ENCODE measurements around the gene APBA2. TPM values are rescaled to one million over a fixed set of nuclear protein-coding genes. Genes with fewer than 3 reads are reported as not detected.

Gene APBA2
- total RNA-seq, 4 donors from 2014 or later: 1.3 to 7.0 (median 2.4) TPM

DNA sequence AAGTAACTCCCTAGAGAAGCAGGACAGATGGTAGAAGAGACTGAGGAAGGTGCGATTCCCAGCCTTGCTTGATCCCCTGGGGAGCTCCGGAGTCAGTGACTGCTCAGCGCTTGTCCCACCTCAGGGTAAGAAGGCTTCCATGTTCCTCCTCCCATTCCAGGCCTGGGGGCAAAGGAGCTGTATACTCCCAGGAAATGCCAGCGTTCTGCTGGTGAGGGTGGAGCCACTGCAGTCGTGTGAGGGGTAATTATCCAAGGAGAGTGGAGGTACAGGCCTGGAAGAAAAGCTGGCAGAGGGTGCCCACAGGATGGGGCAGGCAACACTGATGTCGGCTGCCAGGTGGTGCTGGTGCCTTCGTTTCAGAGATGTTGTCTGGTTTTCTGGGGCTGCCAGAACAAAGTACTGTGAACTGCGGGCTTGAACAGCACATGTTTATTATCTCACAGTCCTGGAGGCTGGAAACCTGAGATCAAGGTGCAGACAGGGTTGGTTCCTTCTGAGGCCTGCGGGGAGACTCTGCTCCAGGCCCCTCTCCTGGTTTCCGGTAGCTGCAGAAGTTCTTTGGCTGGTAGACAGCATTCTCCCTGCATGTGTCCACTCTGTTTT is 12.1 kb upstream of the APBA2 start:
- no peak for TF ChIP-seq POLR2AphosphoS5 (IDR thresholded peaks at IDR 0.05)
- no peak for TF ChIP-seq EP300 (IDR thresholded peaks at IDR 0.05)
- no peak for TF ChIP-seq POLR2A (IDR thresholded peaks at IDR 0.05)
- TF ChIP-seq, protein P1, sequence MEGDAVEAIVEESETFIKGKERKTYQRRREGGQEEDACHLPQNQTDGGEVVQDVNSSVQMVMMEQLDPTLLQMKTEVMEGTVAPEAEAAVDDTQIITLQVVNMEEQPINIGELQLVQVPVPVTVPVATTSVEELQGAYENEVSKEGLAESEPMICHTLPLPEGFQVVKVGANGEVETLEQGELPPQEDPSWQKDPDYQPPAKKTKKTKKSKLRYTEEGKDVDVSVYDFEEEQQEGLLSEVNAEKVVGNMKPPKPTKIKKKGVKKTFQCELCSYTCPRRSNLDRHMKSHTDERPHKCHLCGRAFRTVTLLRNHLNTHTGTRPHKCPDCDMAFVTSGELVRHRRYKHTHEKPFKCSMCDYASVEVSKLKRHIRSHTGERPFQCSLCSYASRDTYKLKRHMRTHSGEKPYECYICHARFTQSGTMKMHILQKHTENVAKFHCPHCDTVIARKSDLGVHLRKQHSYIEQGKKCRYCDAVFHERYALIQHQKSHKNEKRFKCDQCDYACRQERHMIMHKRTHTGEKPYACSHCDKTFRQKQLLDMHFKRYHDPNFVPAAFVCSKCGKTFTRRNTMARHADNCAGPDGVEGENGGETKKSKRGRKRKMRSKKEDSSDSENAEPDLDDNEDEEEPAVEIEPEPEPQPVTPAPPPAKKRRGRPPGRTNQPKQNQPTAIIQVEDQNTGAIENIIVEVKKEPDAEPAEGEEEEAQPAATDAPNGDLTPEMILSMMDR (IDR thresholded peaks at IDR 0.05): no peak
- DNase-seq (ENCODE audit: low spot score in 2 of 2): no peak
- H3K36me3 ChIP-seq: no peaks in the 10 kb centered on the region
- 33% methylated on average over 9 of the region's 10 CpGs for WGBS
- no peak overlapping the region for H3K27ac ChIP-seq
- H3K4me3 ChIP-seq: no peak overlapping the region
- no peaks in the 10 kb centered on the region for H3K27me3 ChIP-seq
- no peaks in the 10 kb centered on the region for H3K4me1 ChIP-seq
- no peaks in the 10 kb centered on the region for H3K9me3 ChIP-seq

DNA sequence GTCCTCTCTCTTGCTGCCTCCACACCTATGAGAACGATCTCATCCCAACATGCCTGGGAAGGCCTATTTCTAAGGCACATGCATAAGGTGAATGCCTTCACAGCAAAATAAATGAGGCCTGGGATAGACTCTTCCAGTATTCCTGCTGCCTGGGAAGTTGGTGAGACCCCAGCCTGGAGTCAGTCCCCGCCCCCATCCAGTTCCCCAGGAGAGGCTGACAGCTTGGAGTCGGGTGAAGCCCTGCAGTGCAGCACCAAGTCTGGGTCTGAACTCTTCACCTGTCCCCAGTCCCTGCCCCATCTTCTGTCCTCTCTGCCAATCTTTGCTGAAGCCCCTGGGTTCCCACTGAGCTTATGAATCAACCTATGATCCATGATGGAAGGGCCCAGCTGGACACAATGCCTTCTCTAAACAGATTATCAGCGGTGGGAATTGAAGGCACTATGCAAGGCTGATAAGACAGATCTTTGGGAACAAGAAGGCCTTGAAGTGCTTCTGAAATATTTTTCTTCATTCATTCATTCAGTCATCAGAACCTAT is 10.2 kb upstream of the APBA2 start:
- Histone ChIP-seq H3K27ac (no peak overlapping the region), H3K27me3 (no peaks in the 10 kb centered on the region), H3K36me3 (no peaks in the 10 kb centered on the region), H3K9me3 (no peaks in the 10 kb centered on the region), H3K4me1 (no peaks in the 10 kb centered on the region), H3K4me3 (no peak overlapping the region)
- TF ChIP-seq POLR2A (IDR thresholded peaks at IDR 0.05) (no peak), POLR2AphosphoS5 (IDR thresholded peaks at IDR 0.05) (no peak), EP300 (IDR thresholded peaks at IDR 0.05) (no peak)
- no peak for DNase-seq (ENCODE audit: low spot score in 2 of 2)
- WGBS: 89% methylated on average over 4 of the region's 4 CpGs

DNA sequence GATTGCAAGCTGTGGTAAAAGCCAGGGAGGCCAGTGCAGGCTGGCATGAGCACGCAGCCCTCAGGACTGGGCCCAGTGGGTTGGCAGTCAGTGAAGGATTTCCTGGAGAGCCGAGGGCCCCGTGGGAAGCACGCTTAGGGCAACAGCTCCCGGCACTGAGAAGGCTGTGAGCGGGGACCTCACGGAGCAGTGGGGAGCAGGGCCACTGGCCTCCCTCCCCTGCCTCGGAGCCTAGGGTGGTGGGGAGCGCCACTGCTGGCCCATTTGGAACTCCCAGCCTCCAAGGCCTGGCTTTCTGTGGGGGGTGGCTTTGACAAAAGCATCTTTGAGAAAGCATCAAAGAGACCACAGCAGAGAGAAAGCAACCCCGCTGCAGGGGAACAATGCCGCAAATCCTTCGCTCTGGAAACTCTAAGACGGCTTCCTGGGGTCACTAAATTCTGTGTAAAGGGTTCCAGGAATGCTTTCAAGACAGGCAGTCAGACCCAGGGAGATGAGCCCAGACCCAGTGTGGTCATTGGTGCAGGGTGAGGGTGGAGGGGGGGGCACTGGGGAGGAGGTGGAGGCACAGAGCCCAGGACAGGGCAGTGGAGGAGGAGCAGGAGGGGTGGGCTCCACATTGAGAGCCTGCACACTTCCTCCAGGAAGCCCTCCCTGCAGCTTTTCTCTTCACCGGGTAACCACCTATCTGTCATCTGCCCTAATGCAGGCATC is 9.5 kb upstream of the APBA2 start:
- Histone ChIP-seq H3K36me3 (no peaks in the 10 kb centered on the region), H3K4me1 (no peaks in the 10 kb centered on the region), H3K4me3 (no peak overlapping the region), H3K27ac (no peak overlapping the region), H3K27me3 (no peaks in the 10 kb centered on the region), H3K9me3 (no peaks in the 10 kb centered on the region)
- no peak for DNase-seq (ENCODE audit: low spot score in 2 of 2)
- TF ChIP-seq, protein P1 (IDR thresholded peaks at IDR 0.05): no peak
- no peak for TF ChIP-seq EP300 (IDR thresholded peaks at IDR 0.05)
- no peak for TF ChIP-seq POLR2AphosphoS5 (IDR thresholded peaks at IDR 0.05)
- TF ChIP-seq POLR2A (IDR thresholded peaks at IDR 0.05): no peak
- 78% methylated on average over 13 of the region's 14 CpGs for WGBS

DNA sequence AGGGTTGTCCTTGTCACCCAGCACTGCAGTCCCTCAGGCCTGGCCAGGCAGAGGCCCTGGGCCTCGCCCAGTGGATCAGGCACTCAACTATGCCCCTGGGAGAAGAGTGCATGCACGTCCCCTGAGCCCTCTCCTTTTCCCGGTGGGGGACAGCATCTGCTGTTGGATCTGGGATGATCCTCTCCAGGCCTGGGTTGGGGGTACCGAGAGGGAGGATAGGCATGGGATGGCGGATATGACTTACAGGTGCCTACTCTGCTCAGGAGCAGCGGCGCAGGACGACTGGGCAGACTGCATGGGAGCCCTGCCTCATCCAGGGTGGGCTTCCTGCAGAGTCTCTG is 9.0 kb upstream of the APBA2 start:
- Histone ChIP-seq H3K4me1 (no peaks in the 10 kb centered on the region), H3K36me3 (no peaks in the 10 kb centered on the region), H3K4me3 (no peak overlapping the region), H3K27me3 (no peaks in the 10 kb centered on the region), H3K9me3 (no peaks in the 10 kb centered on the region), H3K27ac (no peak overlapping the region)
- 88% methylated on average over 8 of the region's 8 CpGs for WGBS
- no peak for TF ChIP-seq POLR2AphosphoS5 (IDR thresholded peaks at IDR 0.05)
- no peak for TF ChIP-seq POLR2A (IDR thresholded peaks at IDR 0.05)
- TF ChIP-seq, protein P1 (IDR thresholded peaks at IDR 0.05): no peak
- TF ChIP-seq EP300 (IDR thresholded peaks at IDR 0.05): no peak
- no peak for DNase-seq (ENCODE audit: low spot score in 2 of 2)

DNA sequence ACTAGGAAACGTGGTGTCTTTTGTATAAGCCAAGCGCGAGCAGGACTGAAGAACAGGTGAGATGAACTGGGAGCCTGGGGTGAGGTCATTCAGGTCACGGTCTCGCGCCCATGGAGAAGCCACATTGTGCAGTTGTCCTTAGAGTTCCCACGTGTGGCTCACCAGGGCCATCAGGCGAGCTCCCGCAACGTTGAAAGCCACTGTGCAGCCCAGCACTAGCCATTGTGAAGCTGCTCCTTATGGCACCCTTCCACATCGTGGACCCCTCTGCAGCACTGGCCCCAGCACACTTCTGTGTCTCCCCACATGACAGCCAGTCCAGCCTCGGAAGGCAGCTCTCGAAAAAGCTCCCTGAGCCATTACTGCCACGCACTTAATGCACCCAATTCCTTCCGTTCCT is 7.6 kb upstream of the APBA2 start:
- Histone ChIP-seq H3K9me3 (no peaks in the 10 kb centered on the region), H3K4me3 (no peak overlapping the region), H3K27me3 (no peaks in the 10 kb centered on the region), H3K4me1 (no peaks in the 10 kb centered on the region), H3K36me3 (no peaks in the 10 kb centered on the region), H3K27ac (no peak overlapping the region)
- DNase-seq (ENCODE audit: low spot score in 2 of 2): no peak
- 84% methylated on average over 15 of the region's 15 CpGs for WGBS
- TF ChIP-seq, protein P1 (IDR thresholded peaks at IDR 0.05): no peak
- TF ChIP-seq POLR2AphosphoS5 (IDR thresholded peaks at IDR 0.05) (no peak), EP300 (IDR thresholded peaks at IDR 0.05) (no peak), POLR2A (IDR thresholded peaks at IDR 0.05) (no peak)
